NCI-H2107 (cell line): ENCODE data around the gene SLC7A4.
"Not testable (repeated sequence)": the region's sequence is repeated elsewhere in the genome, so short reads cannot be mapped to it uniquely, and the experiment has no call there.

Experiments
- DNase-seq: peaks from one replicate; lab custom pipeline; 2025; lab: John Stamatoyannopoulos, UW

The SLC7A4 gene

GRCh38 chr22:21064425-21064824 is 32.1 kb upstream of the SLC7A4 start:
- DNase-seq: not testable (repeated sequence)

GRCh38 chr22:21061660-21062321 is 29.4 kb upstream of the SLC7A4 start:
- not testable (repeated sequence) for DNase-seq

- DNase-seq: not testable (repeated sequence)
Observed at GRCh38 chr22:21060363-21060762, 28.0 kb upstream of the SLC7A4 start.

- no peak for DNase-seq
Observed at GRCh38 chr22:21055880-21056319, 23.5 kb upstream of the SLC7A4 start.

- no peak for DNase-seq
Observed at GRCh38 chr22:21055564-21055834, 23.1 kb upstream of the SLC7A4 start.

GRCh38 chr22:21054714-21055563 is 22.6 kb upstream of the SLC7A4 start:
- DNase-seq: no peak

- no peak for DNase-seq
Observed at GRCh38 chr22:21054046-21054713, 21.8 kb upstream of the SLC7A4 start.

- DNase-seq: no peak
Observed at GRCh38 chr22:21052715-21053459, 20.5 kb upstream of the SLC7A4 start.

GRCh38 chr22:21051831-21052400 is 19.6 kb upstream of the SLC7A4 start:
- DNase-seq: no peak

- no peak for DNase-seq
Observed at GRCh38 chr22:21051145-21051830, 18.9 kb upstream of the SLC7A4 start.

GRCh38 chr22:21048965-21049364 is 16.6 kb upstream of the SLC7A4 start:
- DNase-seq: not testable (repeated sequence)

GRCh38 chr22:21048448-21048847 is 16.1 kb upstream of the SLC7A4 start:
- DNase-seq: not testable (repeated sequence)

GRCh38 chr22:21047730-21048129 is 15.4 kb upstream of the SLC7A4 start:
- no peak for DNase-seq

GRCh38 chr22:21047035-21047661 is 14.8 kb upstream of the SLC7A4 start:
- DNase-seq: no peak

- peak; percentile 80 for DNase-seq
Observed at GRCh38 chr22:21045585-21046294, 13.4 kb upstream of the SLC7A4 start, which contains the start of gene LRRC74B. Gene LRRC74B (plus strand): TSS chr22:21045946. CDS start chr22:21045987, 41 bp downstream.

GRCh38 chr22:21044931-21045584 is 12.7 kb upstream of the SLC7A4 start:
- no peak for DNase-seq

- DNase-seq: no peak
Observed at GRCh38 chr22:21043860-21044535, 11.6 kb upstream of the SLC7A4 start.

- DNase-seq: no peak
Observed at GRCh38 chr22:21042978-21043859, 10.9 kb upstream of the SLC7A4 start.
